OCI-LY3 (cell line): Measurements from ENCODE around the gene TEX22.

ENCODE experiments used
- H2AFZ ChIP-seq: fragments of 200-600, 300-600 bp; shearing (Covaris generic); 2 replicates; pipeline ENCODE4 v1.6.0; 2014; ENCODE audit warnings: antibody characterized with exemption, low read depth, low read length
- H3K27ac ChIP-seq: fragments of 200-600, 300-600 bp; sonication (generic); 2 replicates; pipeline ENCODE4 v1.5.1; 2014; ENCODE audit warnings: mild to moderate bottlenecking, low read length, moderate library complexity, mixed read lengths
- H3K27me3 ChIP-seq: fragments of 200-600, 300-600 bp; sonication (generic); 2 replicates; pipeline ENCODE4 v1.6.1; 2014; ENCODE audit warnings: low read depth, low read length, mixed read lengths
- H3K36me3 ChIP-seq: fragments of 200-600, 300-600 bp; sonication (generic); replicated peaks from 2 replicates; pipeline ENCODE3; 2014; ENCODE audit warnings: low read depth, low read length, mixed read lengths
- H3K4me1 ChIP-seq: fragments of 300-600, 200-600 bp; sonication (generic); 2 replicates; pipeline ENCODE4 v1.6.1; 2014; ENCODE audit warnings: low read length, mixed read lengths
- H3K4me2 ChIP-seq: fragments of 200-600, 300-600 bp; sonication (generic); 2 replicates; pipeline ENCODE4 v1.6.1; 2014; ENCODE audit warnings: low read length, mixed read lengths
- H3K4me3 ChIP-seq: fragments of 300-600, 200-600 bp; sonication (generic); 2 replicates; pipeline ENCODE4 v1.5.1; 2014; ENCODE audit warnings: antibody characterized with exemption, mild to moderate bottlenecking, low read length, moderate library complexity
- H3K79me2 ChIP-seq: fragments of 300-600, 200-600 bp; shearing (Covaris generic); 2 replicates; pipeline ENCODE4 v1.6.1; 2014; ENCODE audit warnings: mild to moderate bottlenecking, low read length, mixed read lengths
- H3K9ac ChIP-seq: fragments of 300-600, 200-600 bp; shearing (Covaris generic); 2 replicates; pipeline ENCODE4 v1.6.0; 2014; ENCODE audit warnings: mild to moderate bottlenecking, low read length, moderate library complexity
- H3K9me3 ChIP-seq: fragments of 200-600, 300-600 bp; shearing (Covaris generic); 2 replicates; pipeline ENCODE4 v1.6.1; 2014; ENCODE audit warnings: low read length, mixed read lengths; ENCODE audit not compliant: insufficient read depth
- H4K20me1 ChIP-seq: fragments of 200-600, 300-600 bp; sonication (generic); 2 replicates; pipeline ENCODE4 v1.6.1; 2016; ENCODE audit warnings: low read length, mixed read lengths; ENCODE audit not compliant: insufficient read depth
- EZH2phosphoT487 ChIP-seq: fragments of 200-600 bp; shearing (Covaris generic); IDR thresholded peaks from 2 replicates; pipeline ENCODE4 v1.6.1; 2018; ENCODE audit warnings: antibody characterized with exemption, mixed run types, low read depth
- TF ChIP-seq, protein P1 (sequence below): fragments of 200-600, 300-600 bp; sonication (generic); IDR thresholded peaks from 2 replicates; pipeline ENCODE4 v1.5.1; 2014; ENCODE audit warnings: antibody characterized with exemption, low read length, low read depth

TEX22 gene

DNA sequence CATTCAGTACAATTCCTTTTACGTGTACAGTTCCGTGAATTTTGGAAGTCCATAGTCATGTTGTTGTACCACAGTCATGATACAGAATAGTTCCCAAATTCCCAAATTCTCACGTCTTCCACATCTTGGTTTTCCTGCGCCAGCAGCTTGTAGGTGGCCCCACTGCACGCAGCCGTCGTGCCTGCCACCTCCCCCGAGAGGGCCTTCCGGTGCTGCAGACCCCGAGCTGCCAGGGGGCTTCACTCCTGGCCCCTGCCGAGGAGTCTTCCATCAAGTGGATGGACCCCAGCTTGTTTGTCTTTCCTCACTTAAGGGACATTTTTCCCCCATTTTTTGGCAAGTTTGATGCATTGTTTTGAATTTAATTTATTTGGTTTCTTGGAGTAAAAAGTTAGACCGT, 38.1 kb downstream of the TEX22 start:
- H4K20me1 ChIP-seq, result peaks cover 75% of the 10 kb centered on the region
- H3K79me2 ChIP-seq, result peaks cover 93% of the 10 kb centered on the region
- H3K27ac ChIP-seq, result no peak overlapping the region
- TF ChIP-seq EZH2phosphoT487, result no peak
- TF ChIP-seq, protein P1, sequence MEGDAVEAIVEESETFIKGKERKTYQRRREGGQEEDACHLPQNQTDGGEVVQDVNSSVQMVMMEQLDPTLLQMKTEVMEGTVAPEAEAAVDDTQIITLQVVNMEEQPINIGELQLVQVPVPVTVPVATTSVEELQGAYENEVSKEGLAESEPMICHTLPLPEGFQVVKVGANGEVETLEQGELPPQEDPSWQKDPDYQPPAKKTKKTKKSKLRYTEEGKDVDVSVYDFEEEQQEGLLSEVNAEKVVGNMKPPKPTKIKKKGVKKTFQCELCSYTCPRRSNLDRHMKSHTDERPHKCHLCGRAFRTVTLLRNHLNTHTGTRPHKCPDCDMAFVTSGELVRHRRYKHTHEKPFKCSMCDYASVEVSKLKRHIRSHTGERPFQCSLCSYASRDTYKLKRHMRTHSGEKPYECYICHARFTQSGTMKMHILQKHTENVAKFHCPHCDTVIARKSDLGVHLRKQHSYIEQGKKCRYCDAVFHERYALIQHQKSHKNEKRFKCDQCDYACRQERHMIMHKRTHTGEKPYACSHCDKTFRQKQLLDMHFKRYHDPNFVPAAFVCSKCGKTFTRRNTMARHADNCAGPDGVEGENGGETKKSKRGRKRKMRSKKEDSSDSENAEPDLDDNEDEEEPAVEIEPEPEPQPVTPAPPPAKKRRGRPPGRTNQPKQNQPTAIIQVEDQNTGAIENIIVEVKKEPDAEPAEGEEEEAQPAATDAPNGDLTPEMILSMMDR, result no peak
- no peak overlapping the region for H3K4me2 ChIP-seq
- H3K4me3 ChIP-seq, result no peak overlapping the region
- no peaks in the 10 kb centered on the region for H3K9me3 ChIP-seq
- no peaks in the 10 kb centered on the region for H3K27me3 ChIP-seq
- H2AFZ ChIP-seq, result no peak overlapping the region
- no peaks in the 10 kb centered on the region for H3K4me1 ChIP-seq
- H3K36me3 ChIP-seq, result peaks cover 14% of the 10 kb centered on the region
- no peak overlapping the region for H3K9ac ChIP-seq

DNA sequence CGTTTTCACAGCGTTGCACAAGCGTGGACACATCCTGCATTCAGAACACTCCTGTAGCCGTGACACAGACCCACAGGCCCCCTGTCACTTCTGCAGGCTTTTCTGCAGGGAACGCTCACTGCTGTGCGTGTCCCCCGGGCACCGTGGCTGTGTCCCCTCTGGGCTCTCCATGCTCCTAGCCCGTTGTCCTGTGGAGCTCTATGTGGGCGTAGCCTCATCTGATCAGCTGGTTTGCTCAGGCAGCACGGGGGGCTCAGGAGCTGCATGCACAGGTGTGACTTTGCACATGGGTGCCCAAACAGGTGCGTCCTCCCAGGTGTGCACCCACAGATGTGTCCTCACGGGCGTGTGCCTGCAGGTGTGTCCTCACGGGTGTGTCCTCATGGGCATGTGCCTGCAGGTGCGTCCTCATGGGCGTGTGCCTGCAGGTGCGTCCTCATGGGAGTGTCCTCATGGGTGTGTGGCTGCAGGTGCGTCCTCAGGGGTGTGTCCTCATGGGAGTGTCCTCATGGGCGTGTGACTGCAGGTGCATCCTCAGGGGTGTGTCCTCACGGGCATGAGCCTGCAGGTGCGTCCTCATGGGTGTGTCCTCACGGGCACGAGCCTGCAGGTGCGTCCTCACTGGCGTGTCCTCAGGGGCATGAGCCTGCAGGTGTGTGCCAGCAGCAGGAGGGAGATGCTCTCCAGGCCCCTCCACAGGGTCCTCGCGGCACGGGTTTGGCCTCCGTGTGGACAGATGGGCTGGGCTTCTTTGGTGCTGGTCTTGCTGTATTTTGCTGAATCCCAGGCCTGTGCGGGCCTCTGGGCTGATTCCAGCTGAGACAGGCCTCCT, 38.8 kb downstream of the TEX22 start:
- Histone ChIP-seq H3K27me3 (no peaks in the 10 kb centered on the region), H3K36me3 (peaks cover 14% of the 10 kb centered on the region), H3K4me3 (no peak overlapping the region), H4K20me1 (peaks cover 74% of the 10 kb centered on the region), H2AFZ (no peak overlapping the region), H3K9ac (no peak overlapping the region), H3K4me2 (no peak overlapping the region), H3K9me3 (no peaks in the 10 kb centered on the region), H3K4me1 (no peaks in the 10 kb centered on the region), H3K79me2 (peaks cover 86% of the 10 kb centered on the region), H3K27ac (no peak overlapping the region)
- TF ChIP-seq, protein P1, result no peak

DNA sequence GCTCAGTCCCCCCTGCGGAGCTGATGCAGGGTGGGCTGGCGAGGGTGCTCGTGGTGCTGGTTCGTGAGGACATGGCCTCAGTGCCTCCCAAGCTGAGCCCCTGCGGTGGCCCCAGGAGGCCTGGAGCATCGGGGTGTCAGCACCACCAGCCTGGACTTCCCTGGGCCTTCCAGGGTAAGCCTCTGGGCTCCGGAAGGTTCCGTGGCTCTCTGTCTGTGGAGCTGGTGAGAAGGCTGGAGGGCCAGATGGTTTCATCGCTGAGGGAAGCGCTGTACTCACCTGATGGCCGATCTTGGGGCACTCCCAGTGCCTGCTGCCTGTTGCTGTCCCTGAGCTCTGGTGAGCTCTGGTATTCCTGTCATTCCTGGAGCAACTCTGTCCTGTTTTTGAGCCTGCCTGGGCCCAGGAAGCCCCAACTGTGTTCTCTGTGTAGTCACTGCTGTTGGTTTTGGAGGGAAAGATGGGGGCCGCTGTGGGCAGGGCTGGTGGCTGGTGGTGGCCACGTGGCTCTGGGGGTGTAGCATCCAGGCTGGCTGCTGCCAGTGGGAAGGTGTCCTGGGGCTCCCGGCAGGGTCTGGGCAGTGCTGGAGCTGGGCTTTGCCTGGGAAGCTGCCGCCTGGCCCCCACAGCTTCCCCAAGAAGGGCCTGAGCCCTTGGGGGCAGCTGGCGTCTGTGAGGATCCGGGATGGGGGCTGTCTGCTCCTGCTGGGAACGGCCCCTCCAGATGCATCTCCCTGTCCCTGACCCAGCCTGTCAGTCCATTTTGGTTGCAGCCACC, 39.6 kb downstream of the TEX22 start:
- no peak overlapping the region for H2AFZ ChIP-seq
- H4K20me1 ChIP-seq, result peaks cover 69% of the 10 kb centered on the region
- H3K27me3 ChIP-seq, result no peaks in the 10 kb centered on the region
- TF ChIP-seq, protein P1, result no peak
- TF ChIP-seq EZH2phosphoT487, result no peak
- H3K9ac ChIP-seq, result no peak overlapping the region
- H3K27ac ChIP-seq, result no peak overlapping the region
- H3K4me3 ChIP-seq, result no peak overlapping the region
- no peaks in the 10 kb centered on the region for H3K4me1 ChIP-seq
- no peaks in the 10 kb centered on the region for H3K9me3 ChIP-seq
- H3K36me3 ChIP-seq, result peaks cover 14% of the 10 kb centered on the region
- no peak overlapping the region for H3K4me2 ChIP-seq
- peaks cover 80% of the 10 kb centered on the region for H3K79me2 ChIP-seq

DNA sequence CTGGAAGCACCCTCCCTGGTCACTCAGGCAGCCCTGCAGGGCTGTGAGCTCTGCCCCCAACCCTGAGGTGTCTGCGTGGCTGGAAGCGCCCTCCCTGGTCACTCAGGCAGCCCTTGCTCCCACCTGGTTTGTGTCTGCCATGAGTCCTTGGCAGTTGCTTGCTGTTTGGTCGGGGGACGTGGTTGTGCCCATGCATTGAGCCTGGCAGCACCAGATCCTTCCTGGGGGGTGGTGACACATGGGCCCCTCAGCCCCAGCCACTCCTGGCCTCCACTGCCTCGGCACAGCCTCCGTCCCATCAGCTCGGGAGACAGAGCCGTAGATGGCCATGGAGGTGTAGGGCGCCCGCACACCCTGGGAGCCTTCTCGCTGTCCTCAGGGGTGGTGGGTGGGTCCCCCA, 40.8 kb downstream of the TEX22 start:
- Histone ChIP-seq H3K36me3 (peaks cover 17% of the 10 kb centered on the region), H3K27me3 (no peaks in the 10 kb centered on the region), H3K79me2 (peaks cover 67% of the 10 kb centered on the region), H3K9me3 (no peaks in the 10 kb centered on the region), H4K20me1 (peaks cover 58% of the 10 kb centered on the region), H2AFZ (no peak overlapping the region), H3K9ac (no peak overlapping the region), H3K27ac (no peak overlapping the region), H3K4me3 (no peak overlapping the region), H3K4me1 (no peaks in the 10 kb centered on the region), H3K4me2 (no peak overlapping the region)
- TF ChIP-seq EZH2phosphoT487, result no peak
- TF ChIP-seq, protein P1, result no peak
